PC-3 (cell line): ENCODE results near the gene OBSL1. TPM values are rescaled to one million over a fixed set of nuclear protein-coding genes. Genes with fewer than 3 reads are reported as not detected.

Experiments used
- ATAC-seq: fragments of 200-7000 bp; cut with Tn5 transposase; 2 replicates; pipeline ENCODE4 v1.9.1; 2020; ENCODE audit warnings: mild to moderate bottlenecking, moderate library complexity
- BruUV-seq: library from RNA; stranded (reverse); fragments of 400-500 nt; replicated peaks from 2 replicates; lab custom pipeline; 2021; lab: Mats Ljungman, UMichigan
- CTCF ChIA-PET: fragments of 300-600 bp; sonication (Branson Sonifier 250); formaldehyde crosslinking; loops from one replicate; lab custom pipeline; 2022; ENCODE audit warnings: antibody characterized with exemption; lab: Charles Lee
- POLR2A ChIA-PET: fragments of 300-600 bp; sonication (Branson Sonifier 250); formaldehyde crosslinking; loops from one replicate; lab custom pipeline; 2022; ENCODE audit warnings: antibody characterized with exemption; ENCODE audit not compliant: unreplicated experiment; lab: Charles Lee
- DNase-seq: peaks from one replicate; pipeline ENCODE4 v3.0.0-alpha.2; 2015
- H2AFZ ChIP-seq: fragments of 300-600 bp; sonication (generic); 2 replicates; pipeline ENCODE4 v1.6.0; 2016; ENCODE audit warnings: antibody characterized with exemption, low read length
- H3F3A ChIP-seq: fragments of 300-600 bp; sonication (generic); one replicate; pipeline ENCODE4 v1.6.0; 2017; ENCODE audit warnings: antibody characterized with exemption, low read length, control low read depth, mild to moderate bottlenecking; ENCODE audit not compliant: unreplicated experiment
- H3K27ac ChIP-seq: fragments of 300-600 bp; sonication (generic); 2 replicates; pipeline ENCODE4 v1.5.1; 2016; ENCODE audit warnings: mild to moderate bottlenecking, low read length
- H3K27me3 ChIP-seq: fragments of 300-600 bp; sonication (generic); 2 replicates; pipeline ENCODE4 v1.6.1; 2016; ENCODE audit warnings: low read length, mixed read lengths
- H3K36me3 ChIP-seq: fragments of 300-600 bp; sonication (generic); 2 replicates; pipeline ENCODE4 v1.6.1; 2016; ENCODE audit warnings: low read depth, mixed run types, low read length, mixed read lengths
- H3K4me1 ChIP-seq: fragments of 300-600 bp; sonication (generic); 2 replicates; pipeline ENCODE4 v1.5.1; 2016; ENCODE audit warnings: low read length; ENCODE audit not compliant: insufficient read depth
- H3K4me2 ChIP-seq: fragments of 300-600 bp; sonication (generic); 2 replicates; pipeline ENCODE4 v1.6.0; 2016; ENCODE audit warnings: low read length
- H3K4me3 ChIP-seq: fragments of 300-600 bp; sonication (generic); 2 replicates; pipeline ENCODE4 v1.5.1; 2016; ENCODE audit warnings: mild to moderate bottlenecking, low read length, mixed read lengths
- H3K79me2 ChIP-seq: fragments of 300-600 bp; sonication (generic); 2 replicates; pipeline ENCODE4 v1.6.1; 2017; ENCODE audit warnings: low read length, mixed read lengths
- H3K9ac ChIP-seq: fragments of 300-600 bp; sonication (generic); 2 replicates; pipeline ENCODE4 v1.6.0; 2016; ENCODE audit warnings: mild to moderate bottlenecking, low read length
- H3K9me2 ChIP-seq: fragments of 300-600 bp; sonication (generic); replicated peaks from 2 replicates; pipeline ENCODE4 v1.6.1; 2016; ENCODE audit warnings: mixed run types, low read length, mixed read lengths
- H3K9me3 ChIP-seq: fragments of 300-600 bp; sonication (generic); 2 replicates; pipeline ENCODE4 v1.6.1; 2016; ENCODE audit warnings: low read length, mixed read lengths
- H4K20me1 ChIP-seq: fragments of 300-600 bp; sonication (generic); 2 replicates; pipeline ENCODE4 v1.6.1; 2016; ENCODE audit warnings: low read length, mixed read lengths
- CTCF ChIP-seq: fragments of 300-600 bp; sonication (generic); conservative IDR thresholded peaks from 2 replicates; pipeline ENCODE4 v1.5.1; 2017; ENCODE audit warnings: antibody characterized with exemption, low read depth, mild to moderate bottlenecking, low read length
- EZH2 ChIP-seq: fragments of 300-600 bp; sonication (generic); IDR thresholded peaks from one replicate; pipeline ENCODE4 v1.6.1; 2017; ENCODE audit warnings: antibody characterized with exemption, mild to moderate bottlenecking, low read length; ENCODE audit not compliant: unreplicated experiment
- EZH2phosphoT487 ChIP-seq: fragments of 300-600 bp; sonication (generic); IDR thresholded peaks from 2 replicates; pipeline ENCODE4 v1.6.1; 2018; ENCODE audit warnings: mild to moderate bottlenecking, antibody characterized with exemption, low read length, borderline replicate concordance
- intact Hi-C: fragments of 100-400 bp; cut with micrococcal nuclease; formaldehyde crosslinking; loops from 2 replicates; pipeline ENCODE4 v1.9.0; 2023
- total RNA-seq: library from RNA; depleted of rRNA; stranded (reverse); fragments of >200 nt; gene quantifications from 2 replicates; pipeline ENCODE4 v1.2.3, GENCODE V29; 2014

Gene OBSL1
- total RNA-seq, 1 experiment from 2014 or later: 122 TPM

GRCh38 chr2:219549619-219550018 is 21.7 kb downstream of the OBSL1 start:
- no peak overlapping the region for H3K9ac ChIP-seq
- ATAC-seq (no peak), DNase-seq (no peak)
- H3K79me2 ChIP-seq: no peaks in the 10 kb centered on the region
- no peaks in the 10 kb centered on the region for H3K9me2 ChIP-seq
- no peak overlapping the region for H3K27ac ChIP-seq
- no peaks in the 10 kb centered on the region for H3F3A ChIP-seq
- H4K20me1 ChIP-seq: no peaks in the 10 kb centered on the region
- BruUV-seq: no TSS peak
- no peaks in the 10 kb centered on the region for H3K36me3 ChIP-seq
- H3K4me3 ChIP-seq: no peak overlapping the region
- intact Hi-C loops: no loop called here
- POLR2A ChIA-PET: no interaction called here
- CTCF ChIA-PET: no interaction called here
- H3K4me1 ChIP-seq: peaks cover 9% of the 10 kb centered on the region
- no peak overlapping the region for H3K4me2 ChIP-seq
- no peak overlapping the region for H2AFZ ChIP-seq
- no peaks in the 10 kb centered on the region for H3K27me3 ChIP-seq
- no peak for TF ChIP-seq EZH2phosphoT487
- no peak for TF ChIP-seq CTCF
- TF ChIP-seq EZH2: no peak
- H3K9me3 ChIP-seq: no peaks in the 10 kb centered on the region

- no TSS peak for BruUV-seq
- Histone ChIP-seq H3K4me2 (no peak overlapping the region), H3K27me3 (no peaks in the 10 kb centered on the region)
Observed at GRCh38 chr2:219548990-219549389, 22.3 kb downstream of the OBSL1 start.

More at GRCh38 chr2:219548990-219549389, 22.3 kb downstream of the OBSL1 start:
- ChIA-PET POLR2A (interaction anchor here (0.6 kb wide), 1 partner anchor 22 kb away, joined by 6 read pairs; no protein-coding TSS in a partner anchor), CTCF (no interaction called here)
- H4K20me1 ChIP-seq: no peaks in the 10 kb centered on the region
- no peaks in the 10 kb centered on the region for H3K9me3 ChIP-seq
- ATAC-seq (no peak), DNase-seq (no peak)
- TF ChIP-seq EZH2phosphoT487 (no peak), EZH2 (no peak), CTCF (no peak)
- no peaks in the 10 kb centered on the region for H3K79me2 ChIP-seq
- no peak overlapping the region for H2AFZ ChIP-seq
- H3K27ac ChIP-seq: no peak overlapping the region
- H3K4me3 ChIP-seq: no peak overlapping the region
- H3K36me3 ChIP-seq: no peaks in the 10 kb centered on the region
- no peaks in the 10 kb centered on the region for H3F3A ChIP-seq
- intact Hi-C loops: no loop called here
- H3K9me2 ChIP-seq: no peaks in the 10 kb centered on the region
- H3K4me1 ChIP-seq: peaks cover 9% of the 10 kb centered on the region
- no peak overlapping the region for H3K9ac ChIP-seq
